Body of pancreas (tissue), 4 donors: ENCODE data around the gene PHLPP2. TPM values are rescaled to one million over a fixed set of nuclear protein-coding genes. Genes with fewer than 3 reads are reported as not detected.

Experiments
- ATAC-seq: fragments of 150-250 bp; one replicate; pipeline ENCODE4 v1.9.1; 2016
- DNase-seq, 4 donors: peaks; one replicate each; pipeline ENCODE4 v3.0.0-alpha.2; 2019
- H3K27ac ChIP-seq, 4 donors: fragments of 200-600 bp; sonication (generic); 1 replicate in 3 of 4; 2 replicates in 1 of 4; pipeline versions ENCODE4 v1.5.1 to v1.6.1; 2016 to 2019; ENCODE audit warnings: mild to moderate bottlenecking in 1 of 4, mixed read lengths in 1 of 4, moderate library complexity in 1 of 4
- H3K27me3 ChIP-seq, 2 donors: fragments of 200-600 bp; sonication (generic); one replicate each; pipeline ENCODE4 v1.6.0; 2016; ENCODE audit warnings: mild to moderate bottlenecking in 1 of 2
- H3K36me3 ChIP-seq, 2 donors: fragments of 200-600 bp; sonication (generic); replicated peaks in 1 of 2; 2 replicates each; pipeline ENCODE4 v1.5.1; 2016; ENCODE audit warnings: low read depth in 2 of 2; ENCODE audit not compliant: insufficient read depth in 1 of 2
- H3K4me1 ChIP-seq: fragments of 200-600 bp; sonication (generic); one replicate; pipeline ENCODE4 v1.6.0; 2016
- H3K4me3 ChIP-seq, 2 donors: fragments of 200-600 bp; sonication (generic); 1 replicate in 1 of 2; 2 replicates in 1 of 2; pipeline ENCODE4 v1.5.1; 2016 to 2019
- H3K9me3 ChIP-seq, 3 donors: fragments of 200-600 bp; sonication (generic); 1 replicate in 2 of 3; 2 replicates in 1 of 3; pipeline ENCODE4 v1.5.1; 2016
- POLR2A ChIP-seq, 3 donors: fragments of 450-650 bp; IDR thresholded peaks; one replicate each; pipeline ENCODE4 v1.6.1; 2016; ENCODE audit warnings: antibody characterized with exemption in 3 of 3, mild to moderate bottlenecking in 2 of 3
- WGBS, 2 donors: methylation state at CpG; one replicate each; pipeline ENCODE4 v1.1.5; 2017; 5-methylcytosine and 5-hydroxymethylcytosine counted together
- intact Hi-C: fragments of 100-400 bp; cut with DNase I; formaldehyde crosslinking; loops from one replicate; pipeline ENCODE4 v1.15.1; 2023
- total RNA-seq, 2 donors: library from RNA; depleted of rRNA; stranded (reverse); fragments of >200 nt; gene quantifications; one replicate each; pipeline ENCODE4 v1.1.0, GENCODE V29; 2016
- TF ChIP-seq, protein P1 (sequence below), 7 experiments: fragments of 450-650 bp in 4 of 7; fragments of 200-600 bp in 3 of 7; sonication (generic) in 3 of 7; IDR thresholded peaks; one replicate each; pipeline ENCODE4 v1.5.1; 2016 to 2019; ENCODE audit warnings: antibody characterized with exemption in 7 of 7

The PHLPP2 gene
- total RNA-seq, 2 donors from 2014 or later, result 4.2 to 5.9 TPM

DNA sequence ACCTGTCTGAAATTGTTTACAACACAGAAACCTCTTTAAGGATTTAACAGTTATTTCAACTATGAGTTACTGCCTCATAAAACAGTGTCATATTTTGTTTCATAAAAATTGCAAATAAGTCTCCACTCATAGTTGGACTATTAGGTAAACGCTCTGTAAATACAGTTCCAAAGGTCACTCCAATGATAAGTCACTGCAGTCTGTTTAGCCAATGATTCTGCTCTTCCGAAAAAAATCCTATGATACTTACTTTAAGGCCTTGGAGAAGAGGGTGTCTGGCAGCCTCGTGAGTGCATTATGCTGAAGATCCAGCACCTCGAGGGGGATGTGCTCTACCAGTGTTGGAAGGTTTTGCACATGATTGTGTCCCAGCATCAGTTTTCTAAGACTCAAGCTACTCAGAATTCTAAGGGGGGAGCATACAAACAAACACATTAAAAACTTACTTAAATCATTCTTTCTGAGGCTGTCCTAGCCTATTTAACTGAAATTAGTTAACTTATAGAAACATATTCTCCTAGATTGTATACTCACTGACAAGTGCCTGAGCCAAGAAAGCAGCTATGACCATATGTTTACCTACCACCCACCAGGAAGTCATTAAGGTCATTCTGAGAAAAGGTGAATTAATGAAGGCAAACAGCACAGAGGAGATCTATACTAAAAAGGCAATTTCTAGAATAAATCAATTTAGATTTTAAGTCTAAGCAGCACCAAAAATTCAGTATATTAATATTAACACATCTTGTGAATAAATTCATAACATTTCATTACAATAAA lies 57.4 kb downstream of the PHLPP2 start:
- intact Hi-C loops, result no loop called here
- peak overlapping the region in 3 of 4 donors; percentile 38 to 42 (median 40) for H3K27ac ChIP-seq

DNA sequence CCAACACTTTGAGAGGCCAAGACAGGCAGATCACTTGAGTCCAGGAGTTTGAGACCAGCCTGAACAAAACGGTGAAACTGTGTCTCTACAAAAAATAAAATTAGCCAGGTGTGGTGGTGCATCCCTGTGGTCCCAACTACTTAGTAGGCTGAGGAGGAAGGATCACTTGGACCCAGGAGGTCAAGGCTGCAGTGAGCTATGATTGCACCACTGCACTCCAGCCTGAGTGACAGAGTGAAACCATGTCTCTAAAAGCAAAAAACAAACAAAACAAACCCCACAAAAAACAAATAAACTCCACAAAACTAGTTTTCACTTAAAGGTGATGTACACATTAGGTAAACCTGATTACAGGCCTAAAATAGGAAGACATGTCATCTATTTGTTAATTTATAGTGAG lies 58.2 kb downstream of the PHLPP2 start:
- no peaks in the 10 kb centered on the region for H3K36me3 ChIP-seq
- WGBS, 2 donors, result 77 to 93% methylated on average over 1 of the region's 1 CpG
- DNase-seq (no peak), ATAC-seq (no peak)
- intact Hi-C loops, result no loop called here
- TF ChIP-seq, protein P1, sequence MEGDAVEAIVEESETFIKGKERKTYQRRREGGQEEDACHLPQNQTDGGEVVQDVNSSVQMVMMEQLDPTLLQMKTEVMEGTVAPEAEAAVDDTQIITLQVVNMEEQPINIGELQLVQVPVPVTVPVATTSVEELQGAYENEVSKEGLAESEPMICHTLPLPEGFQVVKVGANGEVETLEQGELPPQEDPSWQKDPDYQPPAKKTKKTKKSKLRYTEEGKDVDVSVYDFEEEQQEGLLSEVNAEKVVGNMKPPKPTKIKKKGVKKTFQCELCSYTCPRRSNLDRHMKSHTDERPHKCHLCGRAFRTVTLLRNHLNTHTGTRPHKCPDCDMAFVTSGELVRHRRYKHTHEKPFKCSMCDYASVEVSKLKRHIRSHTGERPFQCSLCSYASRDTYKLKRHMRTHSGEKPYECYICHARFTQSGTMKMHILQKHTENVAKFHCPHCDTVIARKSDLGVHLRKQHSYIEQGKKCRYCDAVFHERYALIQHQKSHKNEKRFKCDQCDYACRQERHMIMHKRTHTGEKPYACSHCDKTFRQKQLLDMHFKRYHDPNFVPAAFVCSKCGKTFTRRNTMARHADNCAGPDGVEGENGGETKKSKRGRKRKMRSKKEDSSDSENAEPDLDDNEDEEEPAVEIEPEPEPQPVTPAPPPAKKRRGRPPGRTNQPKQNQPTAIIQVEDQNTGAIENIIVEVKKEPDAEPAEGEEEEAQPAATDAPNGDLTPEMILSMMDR (IDR thresholded peaks at IDR 0.05), result no peak
- TF ChIP-seq POLR2A (IDR thresholded peaks at IDR 0.05), result no peak
- H3K27me3 ChIP-seq, result no peaks in the 10 kb centered on the region
- H3K9me3 ChIP-seq, result no peaks in the 10 kb centered on the region
- H3K27ac ChIP-seq, result peak overlapping the region in 2 of 4 donors; percentile 38 to 40
- peaks cover 7% of the 10 kb centered on the region for H3K4me1 ChIP-seq
- no peak overlapping the region for H3K4me3 ChIP-seq

More for the DNA sequence above, 57.4 kb downstream of the PHLPP2 start:
- no peak for DNase-seq
- H3K4me1 ChIP-seq, result peaks cover 7% of the 10 kb centered on the region
- no peaks in the 10 kb centered on the region for H3K9me3 ChIP-seq
- H3K4me3 ChIP-seq, result no peak overlapping the region
- 15 to 20% methylated on average over 4 of the region's 4 CpGs for WGBS, 2 donors
- H3K27me3 ChIP-seq, result no peaks in the 10 kb centered on the region
- TF ChIP-seq POLR2A (IDR thresholded peaks at IDR 0.05), result no peak
- TF ChIP-seq, protein P1 (IDR thresholded peaks at IDR 0.05), result no peak
- ATAC-seq, result peak; percentile 52
- no peaks in the 10 kb centered on the region for H3K36me3 ChIP-seq

DNA sequence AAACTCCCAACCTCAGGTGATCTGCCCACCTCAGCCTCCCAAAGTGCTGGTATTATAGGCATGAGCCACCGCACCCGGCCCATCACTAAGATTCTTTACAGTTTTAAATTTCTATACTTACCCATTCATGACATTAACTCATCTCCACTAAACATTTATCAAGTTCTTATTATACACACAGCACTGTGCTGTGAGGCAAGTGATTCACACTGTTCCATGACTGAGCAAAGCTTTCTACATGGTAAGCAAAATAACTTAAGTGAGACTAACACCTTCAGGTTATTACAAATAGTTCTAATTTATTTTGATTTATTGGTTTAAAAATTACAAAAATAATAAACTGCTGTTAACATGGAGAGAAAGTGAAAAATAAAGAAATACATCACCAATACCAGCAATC lies 65.0 kb downstream of the PHLPP2 start:
- intact Hi-C loops, result no loop called here
- no peaks in the 10 kb centered on the region for H3K27me3 ChIP-seq
- ATAC-seq (no peak), DNase-seq (no peak)
- H3K4me1 ChIP-seq, result no peaks in the 10 kb centered on the region
- H3K27ac ChIP-seq, result no peak overlapping the region
- H3K4me3 ChIP-seq, result no peak overlapping the region
- WGBS, 2 donors, result 95 to 96% methylated on average over 2 of the region's 2 CpGs
- no peaks in the 10 kb centered on the region for H3K36me3 ChIP-seq
- no peaks in the 10 kb centered on the region for H3K9me3 ChIP-seq
- TF ChIP-seq, protein P1 (IDR thresholded peaks at IDR 0.05), result no peak
- no peak for TF ChIP-seq POLR2A (IDR thresholded peaks at IDR 0.05)

DNA sequence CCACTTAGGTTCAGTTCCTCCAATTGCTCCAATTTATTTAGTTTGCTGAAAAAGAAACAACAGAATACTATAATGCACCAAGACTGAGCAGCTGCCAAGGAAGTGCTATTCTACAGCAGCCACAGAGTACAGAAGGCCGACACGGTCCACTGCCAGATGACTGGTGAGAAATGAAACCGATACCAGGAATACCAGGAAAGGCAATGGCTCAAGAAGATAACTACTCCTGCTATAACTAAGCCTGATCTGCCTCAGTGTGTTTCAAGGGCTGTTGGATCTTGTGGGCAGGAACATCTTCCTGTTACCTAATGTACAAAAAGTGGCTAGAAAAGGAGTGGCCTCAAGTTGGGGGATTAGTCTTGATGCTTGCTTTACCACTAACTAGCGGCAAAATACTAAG lies 65.7 kb downstream of the PHLPP2 start:
- no peaks in the 10 kb centered on the region for H3K27me3 ChIP-seq
- no peaks in the 10 kb centered on the region for H3K9me3 ChIP-seq
- intact Hi-C loops, result no loop called here
- WGBS, 2 donors, result 87 to 88% methylated on average over 4 of the region's 4 CpGs
- no peak for ATAC-seq
- no peaks in the 10 kb centered on the region for H3K36me3 ChIP-seq
- no peak overlapping the region for H3K4me3 ChIP-seq
- no peaks in the 10 kb centered on the region for H3K4me1 ChIP-seq
- no peak for TF ChIP-seq POLR2A (IDR thresholded peaks at IDR 0.05)
- TF ChIP-seq, protein P1 (IDR thresholded peaks at IDR 0.05), result no peak
- no peak for DNase-seq
- no peak overlapping the region for H3K27ac ChIP-seq

DNA sequence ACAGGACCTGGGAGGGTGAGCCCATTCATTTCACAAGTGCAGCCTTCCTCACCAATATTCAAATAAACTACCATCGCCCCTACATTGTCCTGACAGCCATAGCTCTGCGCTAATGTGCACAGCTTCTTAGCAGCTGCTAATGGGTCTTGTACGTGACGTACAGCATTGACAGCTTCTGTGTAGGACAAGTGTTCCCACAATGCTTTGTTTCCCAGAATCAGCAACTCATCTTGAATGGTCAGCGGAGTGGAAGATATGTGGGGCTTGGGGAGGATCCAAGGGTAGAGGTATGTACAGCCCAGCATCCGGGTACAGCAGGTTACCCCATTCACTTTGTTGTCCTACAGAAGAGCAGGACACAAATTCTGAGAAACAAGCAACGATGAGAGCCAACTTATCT lies 74.8 kb downstream of the PHLPP2 start:
- H3K4me1 ChIP-seq, result peaks cover 17% of the 10 kb centered on the region
- H3K27ac ChIP-seq, result no peak overlapping the region
- H3K9me3 ChIP-seq, result no peaks in the 10 kb centered on the region
- peaks cover 0 to 4% of the 10 kb centered on the region in 2 donors for H3K36me3 ChIP-seq
- no peak for ATAC-seq
- WGBS, 2 donors, result 84 to 89% methylated on average over 7 of the region's 7 CpGs
- H3K27me3 ChIP-seq, result no peaks in the 10 kb centered on the region
- intact Hi-C loops, result no loop called here
- H3K4me3 ChIP-seq, result no peak overlapping the region
- TF ChIP-seq, protein P1 (IDR thresholded peaks at IDR 0.05), result no peak
- no peak for TF ChIP-seq POLR2A (IDR thresholded peaks at IDR 0.05)
- DNase-seq, result peak in 1 of 4 donors; percentile 15
